GM12873 (cell line): ENCODE results near the gene KCNK5.

ENCODE experiments used
- CTCF ChIP-seq: IDR thresholded peaks from 2 replicates; pipeline ENCODE4 v1.5.1; 2012; ENCODE audit warnings: low read depth, mild to moderate bottlenecking, moderate library complexity, low read length, control low read depth; ENCODE audit not compliant: insufficient read depth; ENCODE audit errors: missing control alignments

Gene KCNK5

DNA sequence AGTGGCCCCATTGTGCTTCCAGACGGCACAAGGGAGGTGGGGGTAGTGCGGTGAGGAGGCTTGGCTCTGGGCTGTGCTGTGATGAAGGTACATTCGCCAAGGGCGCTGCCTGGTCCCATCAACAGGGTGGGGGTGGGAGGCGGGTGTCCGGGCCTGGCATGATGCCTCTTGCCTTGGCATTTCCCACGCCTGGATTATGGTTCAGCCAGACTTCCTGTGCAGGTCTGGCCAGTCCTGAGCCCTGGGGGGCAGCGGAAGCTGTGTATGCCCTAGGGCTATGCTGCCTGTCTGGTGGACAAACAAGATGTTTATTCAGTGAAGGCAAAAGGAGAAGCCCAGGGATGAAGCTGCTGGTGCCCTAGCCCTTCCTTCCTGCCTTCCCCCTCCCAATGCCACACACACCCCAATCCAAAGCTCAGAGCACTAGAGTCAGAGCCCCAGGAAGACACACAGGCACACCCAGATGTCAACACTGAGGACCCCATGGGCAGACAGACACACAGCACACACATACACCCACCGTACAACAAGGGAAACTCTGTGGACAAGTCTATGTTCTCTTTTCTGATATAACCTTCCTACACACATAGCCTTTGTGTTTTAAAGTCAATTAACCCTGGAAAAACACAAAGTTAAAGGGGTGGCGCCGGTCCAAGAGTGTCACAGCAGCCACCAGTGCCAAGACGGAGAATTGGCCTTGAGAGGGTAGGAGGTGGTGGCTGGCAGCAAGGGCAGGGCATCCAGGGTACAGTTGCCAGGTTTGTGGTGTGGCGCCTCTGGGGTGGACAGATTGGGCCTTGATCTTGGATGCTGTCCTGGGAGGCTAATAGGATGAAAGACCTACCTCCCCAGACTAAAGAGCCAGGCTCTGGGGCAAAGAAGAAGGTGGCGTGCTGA is 59.6 kb downstream of the KCNK5 start:
- no peak for TF ChIP-seq CTCF

DNA sequence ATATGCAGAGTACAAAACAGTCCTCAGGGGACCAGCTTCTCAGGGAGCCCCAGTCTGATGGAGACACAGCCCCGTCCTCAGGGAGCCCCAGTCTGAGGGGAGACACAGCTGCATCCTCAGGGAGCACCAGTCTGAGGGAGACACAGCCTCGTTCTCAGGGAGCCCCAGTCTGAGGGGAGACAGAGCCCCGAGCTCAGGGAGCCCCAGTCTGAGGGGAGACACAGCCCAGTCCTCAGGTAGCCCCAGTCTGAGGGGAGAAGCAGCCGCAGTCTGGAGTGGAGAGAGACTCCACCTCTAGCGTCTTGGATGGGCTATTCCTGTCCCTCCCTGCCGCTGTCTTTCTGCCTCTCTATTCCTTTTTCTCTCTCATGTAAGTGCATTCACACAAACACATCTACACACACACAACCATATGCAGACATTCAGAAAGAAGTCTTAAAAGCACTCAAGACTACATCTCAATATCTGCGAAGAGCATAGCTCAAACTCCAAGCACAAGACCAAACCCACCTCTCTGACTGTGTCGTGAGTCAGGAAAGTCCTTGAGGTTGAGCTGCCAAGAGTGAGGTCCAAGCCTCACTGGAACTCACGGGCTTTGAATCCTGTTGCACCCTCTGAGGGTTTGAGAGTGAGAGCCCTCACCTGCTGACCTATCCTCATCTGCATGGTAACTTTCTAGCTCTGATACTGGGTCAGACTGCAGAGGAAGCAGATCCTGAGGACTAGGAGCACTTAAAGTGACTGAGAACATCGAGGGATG is 61.2 kb downstream of the KCNK5 start:
- TF ChIP-seq CTCF = no peak

DNA sequence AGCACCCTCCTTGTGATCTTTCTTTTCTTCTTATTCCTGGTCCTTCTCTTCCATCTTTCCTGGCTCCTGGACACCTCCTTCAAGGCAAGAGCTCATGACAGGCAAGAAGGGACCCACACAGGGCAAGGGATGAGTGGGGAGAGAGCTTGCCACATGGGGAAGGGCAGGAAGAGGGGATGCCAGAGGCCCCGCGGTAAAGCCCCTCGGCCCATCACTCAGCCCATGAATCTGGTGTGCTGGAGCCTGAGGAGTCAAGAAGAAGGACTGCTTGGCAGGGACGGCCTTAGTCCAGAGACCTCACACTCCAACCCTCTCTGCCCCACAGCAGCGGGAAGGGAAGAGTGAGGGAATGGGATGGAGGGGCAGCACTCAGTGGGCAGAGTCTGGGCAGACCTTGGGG is 62.0 kb downstream of the KCNK5 start:
- no peak for TF ChIP-seq CTCF

DNA sequence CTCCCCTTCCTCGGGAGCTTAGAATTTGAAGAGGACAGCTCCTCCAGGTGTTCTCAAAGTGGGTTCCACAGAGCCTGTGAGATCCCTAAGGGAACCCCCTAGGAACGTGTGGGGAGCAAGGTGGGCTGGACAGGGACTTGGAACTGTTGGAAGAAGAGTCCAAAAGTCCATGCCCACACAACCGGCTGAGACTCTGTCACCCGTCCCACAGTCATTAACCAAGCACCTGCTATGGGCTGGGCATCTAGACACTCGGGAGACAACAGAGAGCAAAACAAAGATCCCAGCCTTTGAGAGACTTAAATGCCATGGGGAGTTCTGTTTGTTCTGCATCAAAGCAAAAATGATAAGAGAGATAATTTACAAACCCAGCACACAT is 62.4 kb downstream of the KCNK5 start:
- no peak for TF ChIP-seq CTCF

GRCh38 chr6:39166189-39166911 is 62.9 kb downstream of the KCNK5 start:
- peak; percentile 97 for TF ChIP-seq CTCF

GRCh38 chr6:39157511-39157910 is 71.8 kb downstream of the KCNK5 start:
- no peak for TF ChIP-seq CTCF

- no peak for TF ChIP-seq CTCF
Observed at GRCh38 chr6:39156801-39157200, 72.5 kb downstream of the KCNK5 start.
